ENCODE data around the gene CDK5. TPM values are rescaled to one million over a fixed set of nuclear protein-coding genes. Genes with fewer than 3 reads are reported as not detected.

Gene CDK5
- total RNA-seq, 1 experiment from 2014 or later = 34.3 TPM

GRCh38 chr7:151081170-151082101, 23.7 kb upstream of the CDK5 start:
- no peaks in the 10 kb centered on the region for H3K27me3 ChIP-seq
- peaks cover 27% of the 10 kb centered on the region for H3K4me1 ChIP-seq
- peaks cover 6% of the 10 kb centered on the region for H3K36me3 ChIP-seq
- peak; percentile 73 to 76 for DNase-seq
- peak overlapping the region; percentile 83 for H3K27ac ChIP-seq
- no peaks in the 10 kb centered on the region for H3K9me3 ChIP-seq (replicated peaks)
- peak overlapping the region; percentile 94 for H3K4me3 ChIP-seq

- Histone ChIP-seq H3K4me1 (peaks cover 27% of the 10 kb centered on the region), H3K36me3 (peaks cover 10% of the 10 kb centered on the region), H3K9me3 (replicated peaks) (no peaks in the 10 kb centered on the region), H3K4me3 (peak within 1 kb of the TSS; percentile 94), H3K27ac (peak within 1 kb of the TSS; percentile 83), H3K27me3 (no peaks in the 10 kb centered on the region)
- peak; percentile 93 to 94 for DNase-seq
These were observed 22.9 kb upstream of the CDK5 start, which contains the start of gene FASTK for GRCh38 chr7:151080522-151081169. TSS of gene FASTK (minus strand) at chr7:151080809. CDS start at chr7:151080766, 43 bp downstream.

GRCh38 chr7:151080067-151080521, 22.4 kb upstream of the CDK5 start:
- peaks cover 16% of the 10 kb centered on the region for H3K36me3 ChIP-seq
- no peaks in the 10 kb centered on the region for H3K27me3 ChIP-seq
- H3K4me1 ChIP-seq = peaks cover 24% of the 10 kb centered on the region
- no peak for DNase-seq
- H3K9me3 ChIP-seq (replicated peaks) = no peaks in the 10 kb centered on the region
- peak overlapping the region; percentile 83 for H3K27ac ChIP-seq
- H3K4me3 ChIP-seq = peak overlapping the region; percentile 94

- DNase-seq = no peak
- Histone ChIP-seq H3K9me3 (replicated peaks) (no peaks in the 10 kb centered on the region), H3K4me3 (peak overlapping the region; percentile 94), H3K36me3 (peaks cover 21% of the 10 kb centered on the region), H3K4me1 (peaks cover 18% of the 10 kb centered on the region; the same call in 1 of the 2 replicates), H3K27ac (no peak overlapping the region), H3K27me3 (no peaks in the 10 kb centered on the region)
These were observed 21.7 kb upstream of the CDK5 start for GRCh38 chr7:151079199-151079910.

- Histone ChIP-seq H3K4me3 (no peak overlapping the region), H3K27ac (no peak overlapping the region), H3K27me3 (no peaks in the 10 kb centered on the region), H3K9me3 (replicated peaks) (no peaks in the 10 kb centered on the region), H3K36me3 (peaks cover 28% of the 10 kb centered on the region), H3K4me1 (peaks cover 14% of the 10 kb centered on the region; the same call in 1 of the 2 replicates)
- DNase-seq = no peak
These were observed 20.7 kb upstream of the CDK5 start for GRCh38 chr7:151078233-151079040.

- no peak overlapping the region for H3K4me3 ChIP-seq
- H3K27me3 ChIP-seq = no peaks in the 10 kb centered on the region
- H3K9me3 ChIP-seq (replicated peaks) = no peaks in the 10 kb centered on the region
- DNase-seq = no peak
- peaks cover 32% of the 10 kb centered on the region for H3K36me3 ChIP-seq
- H3K27ac ChIP-seq = no peak overlapping the region
- peaks cover 14% of the 10 kb centered on the region; the same call in 1 of the 2 replicates for H3K4me1 ChIP-seq
These were observed 20.1 kb upstream of the CDK5 start for GRCh38 chr7:151077705-151078232.

GRCh38 chr7:151076863-151077704, 19.4 kb upstream of the CDK5 start:
- H3K27me3 ChIP-seq = no peaks in the 10 kb centered on the region
- peaks cover 10% of the 10 kb centered on the region; the same call in 1 of the 2 replicates for H3K4me1 ChIP-seq
- H3K27ac ChIP-seq = no peak overlapping the region
- H3K36me3 ChIP-seq = peaks cover 37% of the 10 kb centered on the region
- H3K9me3 ChIP-seq (replicated peaks) = no peaks in the 10 kb centered on the region
- DNase-seq = no peak
- H3K4me3 ChIP-seq = no peak overlapping the region

GRCh38 chr7:151075978-151076426, 18.3 kb upstream of the CDK5 start:
- H3K27me3 ChIP-seq = no peaks in the 10 kb centered on the region
- DNase-seq = no peak
- no peak overlapping the region for H3K4me3 ChIP-seq
- H3K4me1 ChIP-seq = peaks cover 7% of the 10 kb centered on the region; the same call in 1 of the 2 replicates
- H3K27ac ChIP-seq = no peak overlapping the region
- peaks cover 43% of the 10 kb centered on the region for H3K36me3 ChIP-seq
- no peaks in the 10 kb centered on the region for H3K9me3 ChIP-seq (replicated peaks)

GRCh38 chr7:151075662-151075971, 17.9 kb upstream of the CDK5 start:
- peaks cover 7% of the 10 kb centered on the region; the same call in 1 of the 2 replicates for H3K4me1 ChIP-seq
- DNase-seq = no peak
- no peaks in the 10 kb centered on the region for H3K27me3 ChIP-seq
- H3K36me3 ChIP-seq = peaks cover 45% of the 10 kb centered on the region
- no peak overlapping the region for H3K27ac ChIP-seq
- no peaks in the 10 kb centered on the region for H3K9me3 ChIP-seq (replicated peaks)
- H3K4me3 ChIP-seq = no peak overlapping the region

- Histone ChIP-seq H3K4me3 (no peak overlapping the region), H3K36me3 (peaks cover 51% of the 10 kb centered on the region), H3K27ac (no peak overlapping the region), H3K9me3 (replicated peaks) (no peaks in the 10 kb centered on the region), H3K4me1 (peaks cover 7% of the 10 kb centered on the region; the same call in 1 of the 2 replicates), H3K27me3 (no peaks in the 10 kb centered on the region)
- DNase-seq = no peak
These were observed 17.3 kb upstream of the CDK5 start for GRCh38 chr7:151074817-151075661.

GRCh38 chr7:151073990-151074389, 16.3 kb upstream of the CDK5 start:
- no peak overlapping the region for H3K27ac ChIP-seq
- DNase-seq = no peak
- no peaks in the 10 kb centered on the region for H3K9me3 ChIP-seq (replicated peaks)
- H3K27me3 ChIP-seq = no peaks in the 10 kb centered on the region
- H3K4me1 ChIP-seq = peaks cover under 1% of the 10 kb centered on the region; the same call in 1 of the 2 replicates
- H3K36me3 ChIP-seq = peaks cover 61% of the 10 kb centered on the region
- H3K4me3 ChIP-seq = no peak overlapping the region

Data from SJCRH30 (cell line).